Inflammatory macrophage treated with lipopolysaccharide for 4 hours (primary cell): Measurements from ENCODE around the gene XYLB.
"Not testable (repeated sequence)": the region's sequence is repeated elsewhere in the genome, so short reads cannot be mapped to it uniquely, and the experiment has no call there.

Source experiments
- DNase-seq: peaks from one replicate; pipeline ENCODE4 v3.0.0-alpha.2; 2020

Gene XYLB

GRCh38 chr3:38346587-38347410 is at the start of gene XYLB:
XYLB (plus strand) TSS chr3:38346785; CDS start chr3:38346869, 84 bp downstream.
- DNase-seq: peak; percentile 87

- not testable (repeated sequence) for DNase-seq
These were observed 49.5 kb upstream of the XYLB start for GRCh38 chr3:38297053-38297452.

- DNase-seq: no peak
These were observed 49.0 kb upstream of the XYLB start for GRCh38 chr3:38297537-38297936.

GRCh38 chr3:38297947-38298711 is 48.5 kb upstream of the XYLB start:
- DNase-seq: peak; percentile 8

GRCh38 chr3:38306941-38307340 is 39.6 kb upstream of the XYLB start:
- DNase-seq: no peak

GRCh38 chr3:38307599-38307998 is 39.0 kb upstream of the XYLB start:
- no peak for DNase-seq

GRCh38 chr3:38308456-38308855 is 38.1 kb upstream of the XYLB start:
- DNase-seq: no peak

- peak; percentile 81 for DNase-seq
These were observed 35.1 kb upstream of the XYLB start for GRCh38 chr3:38311476-38311875.

- DNase-seq: no peak
These were observed 34.6 kb upstream of the XYLB start for GRCh38 chr3:38311941-38312340.

- DNase-seq: no peak
These were observed 34.2 kb upstream of the XYLB start for GRCh38 chr3:38312356-38312755.

GRCh38 chr3:38313263-38313662 is 33.3 kb upstream of the XYLB start:
- DNase-seq: no peak

- peak; percentile 59 for DNase-seq
These were observed 32.9 kb upstream of the XYLB start for GRCh38 chr3:38313695-38314094.

GRCh38 chr3:38314112-38314763 is 32.3 kb upstream of the XYLB start:
- DNase-seq: no peak

GRCh38 chr3:38314764-38315487 is 31.7 kb upstream of the XYLB start:
- no peak for DNase-seq

- DNase-seq: no peak
These were observed 30.9 kb upstream of the XYLB start for GRCh38 chr3:38315488-38316230.

GRCh38 chr3:38316356-38317191 is 30.0 kb upstream of the XYLB start:
- DNase-seq: no peak

GRCh38 chr3:38317192-38317759 is 29.3 kb upstream of the XYLB start:
- peak; percentile 10 for DNase-seq

- DNase-seq: no peak
These were observed 27.6 kb upstream of the XYLB start for GRCh38 chr3:38318766-38319671.

GRCh38 chr3:38320638-38321037 is 25.9 kb upstream of the XYLB start:
- not testable (repeated sequence) for DNase-seq

GRCh38 chr3:38323060-38323459 is 23.5 kb upstream of the XYLB start:
- DNase-seq: no peak
